GM12878 (cell line): ENCODE data around the gene GSS. TPM values are rescaled to one million over a fixed set of nuclear protein-coding genes. Genes with fewer than 3 reads are reported as not detected.

Experiments
- ATAC-seq: fragments of 200-7000 bp; cut with Tn5 transposase; 3 replicates; pipeline ENCODE4 v1.9.1; 2020; ENCODE audit warnings: mild to moderate bottlenecking, moderate library complexity
- Bru-seq: library from RNA; stranded (reverse); fragments of 400-500 nt; gene quantifications from one replicate; lab custom pipeline; 2021; lab: Mats Ljungman, UMichigan
- BruChase-seq, 2 experiments: library from RNA; stranded (reverse); fragments of 400-500 nt; gene quantifications; one replicate each; lab custom pipeline; 2021; lab: Mats Ljungman, UMichigan
- BruUV-seq: library from RNA; stranded (reverse); fragments of 400-500 nt; replicated peaks from 2 replicates; lab custom pipeline; 2021; lab: Mats Ljungman, UMichigan
- CTCF ChIA-PET: fragments of 300-600 bp; sonication (Branson Sonifier 250); formaldehyde crosslinking; extraction: SDS; loops from one replicate; lab custom pipeline; 2021; ENCODE audit warnings: inconsistent platforms; lab: Yijun Ruan, JAX
- POLR2A ChIA-PET: fragments of 350-600 bp; formaldehyde crosslinking; extraction: SDS; loops from one replicate; lab custom pipeline; 2021; ENCODE audit warnings: inconsistent platforms; lab: Charles Lee
- RAD21 ChIA-PET: fragments of 300-600 bp; sonication (Branson Sonifier 250); formaldehyde crosslinking; loops from one replicate; lab custom pipeline; 2023; ENCODE audit warnings: antibody characterized with exemption; ENCODE audit not compliant: unreplicated experiment; lab: Charles Lee
- SMC1A ChIA-PET: fragments of 300-600 bp; sonication (Branson Sonifier 250); formaldehyde crosslinking; loops from one replicate; lab custom pipeline; 2023; ENCODE audit not compliant: unreplicated experiment, uncharacterized antibody; lab: Charles Lee
- DNase-seq: peaks from one replicate; pipeline ENCODE4 v3.0.0-alpha.2; 2011; ENCODE audit warnings: low read depth, low spot score
- FAIRE-seq: peaks from 3 replicates; lab custom pipeline; 2011; peaks lifted over from hg19 to GRCh38; lab: Jason Lieb, UNC
- H2AFZ ChIP-seq: 2 replicates; pipeline ENCODE4 v1.6.0; 2011; ENCODE audit warnings: low read depth, low read length, control low read depth; ENCODE audit not compliant: control insufficient read depth
- H3K27ac ChIP-seq: 2 replicates; pipeline ENCODE4 v1.5.1; 2011; ENCODE audit warnings: control low read depth; ENCODE audit not compliant: control insufficient read depth, insufficient read depth
- H3K27me3 ChIP-seq, 2 experiments: replicated peaks in 1 of 2; 2 replicates each; pipeline versions ENCODE4 v1.6.0 to v1.6.1; 2011; ENCODE audit warnings: low read length in 1 of 2; ENCODE audit not compliant: control insufficient read depth in 2 of 2, insufficient read depth in 2 of 2
- H3K36me3 ChIP-seq, 2 experiments: 2 replicates each; pipeline ENCODE4 v1.5.1; 2011; ENCODE audit warnings: low read length in 1 of 2; ENCODE audit not compliant: control insufficient read depth in 2 of 2, insufficient read depth in 2 of 2
- H3K4me1 ChIP-seq: 2 replicates; pipeline ENCODE4 v1.6.1; 2011; ENCODE audit warnings: mild to moderate bottlenecking, low read length, moderate library complexity, mixed read lengths; ENCODE audit not compliant: control insufficient read depth, insufficient read depth
- H3K4me2 ChIP-seq: 2 replicates; pipeline ENCODE4 v1.6.0; 2011; ENCODE audit warnings: control low read depth; ENCODE audit not compliant: control insufficient read depth, insufficient read depth
- H3K4me3 ChIP-seq: fragments of 200-600 bp; sonication (generic); 2 replicates; pipeline ENCODE4 v1.5.1; 2016
- H3K79me2 ChIP-seq: 2 replicates; pipeline ENCODE4 v1.6.0; 2011; ENCODE audit warnings: low read length; ENCODE audit not compliant: control insufficient read depth, insufficient read depth
- H3K9ac ChIP-seq: 2 replicates; pipeline ENCODE4 v1.8.0; 2011; ENCODE audit warnings: low read length, control low read depth, mixed read lengths; ENCODE audit not compliant: control insufficient read depth, insufficient read depth
- H3K9me3 ChIP-seq: replicated peaks from 3 replicates; pipeline ENCODE4 v1.5.1; 2011; ENCODE audit warnings: mild to moderate bottlenecking, low read length; ENCODE audit not compliant: control insufficient read depth, insufficient read depth
- H4K20me1 ChIP-seq: 2 replicates; pipeline ENCODE4 v1.6.0; 2011; ENCODE audit not compliant: control insufficient read depth, insufficient read depth
- CBX3 ChIP-seq: fragments of 200-600 bp; sonication (generic); IDR thresholded peaks from 2 replicates; pipeline ENCODE4 v1.6.1; 2016; ENCODE audit warnings: low read depth, borderline replicate concordance
- CHD4 ChIP-seq: fragments of 200-600 bp; sonication (generic); IDR thresholded peaks from 2 replicates; pipeline ENCODE4 v1.6.1; 2016; ENCODE audit warnings: mild to moderate bottlenecking
- CREB1 ChIP-seq: IDR thresholded peaks from 2 replicates; pipeline ENCODE4 v1.6.1; 2012; ENCODE audit warnings: low read depth, mild to moderate bottlenecking, inconsistent platforms
- CREM ChIP-seq: IDR thresholded peaks from 2 replicates; pipeline ENCODE4 v1.6.1; 2014; ENCODE audit warnings: antibody characterized with exemption, low read depth
- FOXK2 ChIP-seq: fragments of 450-650 bp; IDR thresholded peaks from 2 replicates; pipeline ENCODE4 v1.6.1; 2017; ENCODE audit warnings: mild to moderate bottlenecking, moderate library complexity
- NFYB ChIP-seq: IDR thresholded peaks from 2 replicates; pipeline ENCODE4 v1.6.1; 2011; ENCODE audit warnings: low read depth, mild to moderate bottlenecking, low read length, improper control_type of control experiment, moderate library complexity; ENCODE audit not compliant: insufficient read depth
- PBX3 ChIP-seq: IDR thresholded peaks from 2 replicates; pipeline ENCODE4 v1.6.1; 2011; ENCODE audit warnings: mild to moderate bottlenecking, low read depth, low read length, moderate library complexity; ENCODE audit not compliant: insufficient replicate concordance
- RAD51 ChIP-seq: fragments of 450-650 bp; IDR thresholded peaks from 2 replicates; pipeline ENCODE4 v1.6.1; 2016; ENCODE audit warnings: moderate library complexity, mild to moderate bottlenecking, inconsistent platforms
- RUNX3 ChIP-seq: IDR thresholded peaks from 2 replicates; pipeline ENCODE4 v1.6.1; 2012; ENCODE audit warnings: low read length, inconsistent platforms
- SIN3A ChIP-seq: IDR thresholded peaks from 2 replicates; pipeline ENCODE4 v1.6.1; 2012; ENCODE audit warnings: low read depth, low read length, improper control_type of control experiment
- SIX5 ChIP-seq: IDR thresholded peaks from 2 replicates; pipeline ENCODE4 v1.6.1; 2011; ENCODE audit warnings: mild to moderate bottlenecking, low read depth, low read length, moderate library complexity; ENCODE audit not compliant: severe bottlenecking
- SMAD5 ChIP-seq: IDR thresholded peaks from 2 replicates; pipeline ENCODE4 v1.6.1; 2016; ENCODE audit warnings: antibody characterized with exemption, low read depth
- SMARCA5 ChIP-seq: fragments of 450-650 bp; IDR thresholded peaks from 2 replicates; pipeline ENCODE4 v1.6.1; 2017; ENCODE audit warnings: mild to moderate bottlenecking
- SREBF1 ChIP-seq: IDR thresholded peaks from 2 replicates; pipeline ENCODE4 v1.6.1; 2012; ENCODE audit warnings: mild to moderate bottlenecking, low read length
- STAT3 ChIP-seq: IDR thresholded peaks from 2 replicates; pipeline ENCODE4 v1.6.1; 2011; ENCODE audit warnings: low read depth, low read length, improper control_type of control experiment
- WRNIP1 ChIP-seq: IDR thresholded peaks from 2 replicates; pipeline ENCODE4 v1.6.1; 2011; ENCODE audit warnings: low read depth, low read length, improper control_type of control experiment, borderline replicate concordance
- YBX1 ChIP-seq: fragments of 450-650 bp; IDR thresholded peaks from 2 replicates; pipeline ENCODE4 v1.6.1; 2016; ENCODE audit warnings: antibody characterized with exemption
- ZNF207 ChIP-seq: fragments of 450-650 bp; IDR thresholded peaks from 2 replicates; pipeline ENCODE4 v1.6.1; 2014; ENCODE audit warnings: antibody characterized with exemption, mild to moderate bottlenecking, borderline replicate concordance
- ZZZ3 ChIP-seq: IDR thresholded peaks from 2 replicates; pipeline ENCODE4 v1.6.1; 2011; ENCODE audit warnings: low read depth; ENCODE audit not compliant: control insufficient read depth, insufficient read length
- WGBS: methylation state at CpG from one replicate; pipeline ENCODE4 v1.1.6; 2016; ENCODE audit warnings: low lambda C conversion rate; ENCODE audit not compliant: insufficient replicate concordance, insufficient coverage; ENCODE audit errors: missing lambda C conversion rate; 5-methylcytosine and 5-hydroxymethylcytosine counted together
- in situ Hi-C: fragments of 300-500 bp; cut with MboI; formaldehyde crosslinking; loops from 9 replicates; pipeline ENCODE4 v1.14.3; 2018; ENCODE audit warnings: mixed read lengths
- intact Hi-C: fragments of 100-400 bp; cut with micrococcal nuclease; formaldehyde crosslinking; loops from one replicate; pipeline ENCODE4 v1.14.2; 2022; ENCODE audit not compliant: unreplicated experiment
- long read RNA-seq, 2 experiments: library from polyadenylated mRNA; unstranded; transcript quantifications; one replicate each; pipeline ENCODE4 v2.0.0, GENCODE V29; 2019 to 2020
- polyA minus RNA-seq, 3 experiments: library from RNA; depleted of rRNA, polyadenylated mRNA; stranded (reverse); fragments of >200 nt; gene quantifications; 2 replicates each; pipeline ENCODE4 v1.2.3, GENCODE V29; 2011
- polyA plus RNA-seq, 11 experiments: library from polyadenylated mRNA; depleted of rRNA in 4 of 11; unstranded in 6 of 11; stranded (reverse) in 5 of 11; fragments of >200 nt; fragmentation: Nextera tagmentation in 4 of 11; fragmentation: Illumina TruSeq in 1 of 11; extraction: Ambion mirVana in 4 of 11; extraction: Trizol in 1 of 11; gene quantifications; 1 replicate in 1 of 11; 2 replicates in 10 of 11; pipeline versions ENCODE4 v1.2.1 to v1.2.3, GENCODE V29; 2011 to 2016; ENCODE audit warnings: inconsistent platforms in 2 of 11, missing spikeins in 2 of 11, low read depth in 1 of 11
- total RNA-seq, 4 experiments: library from RNA; depleted of rRNA in 3 of 4; stranded (reverse); fragments of >200 nt in 3 of 4; fragmentation: Illumina TruSeq in 1 of 4; extraction: Trizol in 1 of 4; gene quantifications; 2 replicates each; pipeline versions ENCODE4 v1.2.1 to v1.2.3, GENCODE V29; 2013 to 2021

The GSS gene
- 28.6 and 36.4 TPM in 2 replicates for total RNA-seq (2013; cell fraction: nucleolus; rRNA removed)
- total RNA-seq (2014; rRNA removed) (76.8 and 89.5 TPM in 2 replicates), total RNA-seq (2014; rRNA removed; fragmentation: Illumina TruSeq; extraction: Trizol) (56.6 and 57.3 TPM in 2 replicates), total RNA-seq (2021) (62.7 and 66.3 TPM in 2 replicates), polyA plus RNA-seq (2011; rRNA removed) (45.7 and 65.8 TPM in 2 replicates), polyA plus RNA-seq (2014; fragmentation: Illumina TruSeq; extraction: Trizol) (49.8 and 69.0 TPM in 2 replicates), polyA plus RNA-seq (2014; fragmentation: Nextera tagmentation; extraction: Ambion mirVana) (10 to 100 TPM; 12.7 to 39.5 TPM), polyA plus RNA-seq (2014; rRNA removed) (78.8 and 79.5 TPM in 2 replicates), polyA plus RNA-seq (2016; fragmentation: Nextera tagmentation; extraction: Ambion mirVana) (100 to 1,000 TPM; 106 to 120 TPM), polyA minus RNA-seq (2011; rRNA and poly(A)+ RNA removed) (39.4 and 51.5 TPM in 2 replicates), Bru-seq, nascent RNA (percentile 56 among the genes with signal in this experiment), BruChase-seq, experiment 1, labeled RNA remaining after a 6-hour chase (percentile 55 among the genes with signal in this experiment), BruChase-seq, experiment 2, labeled RNA remaining after a 2-hour chase (percentile 52 among the genes with signal in this experiment)
- 27.4 TPM for polyA plus RNA-seq (2011; ENCODE audit: low read depth)
- polyA plus RNA-seq (2011; cell fraction: cytosol; rRNA removed) = 67.0 and 79.0 TPM in 2 replicates
- polyA plus RNA-seq (2011; cell fraction: nucleus; rRNA removed) = 81.9 and 92.0 TPM in 2 replicates
- polyA plus RNA-seq (2012) = 36.8 and 40.4 TPM in 2 replicates
- polyA minus RNA-seq (2011; cell fraction: cytosol; rRNA and poly(A)+ RNA removed) = 16.6 and 16.8 TPM in 2 replicates
- 24.3 and 29.4 TPM in 2 replicates for polyA minus RNA-seq (2011; cell fraction: nucleus; rRNA and poly(A)+ RNA removed)
- long read RNA-seq, experiment 1, transcript GSS-201 (13 exons, 1,919 nt) = major isoform, 69 of 91 reads
- long read RNA-seq, experiment 1, partial matches to known transcripts = 9 of 91 reads
- long read RNA-seq, experiment 1, other reads (novel, unspliced or antisense) = 12 of 91 reads
- long read RNA-seq, experiment 2, transcript GSS-201 (13 exons, 1,919 nt) = major isoform, 154 of 203 reads
- long read RNA-seq, experiment 2, partial matches to known transcripts = 21 of 203 reads
- long read RNA-seq, experiment 2, other reads (novel, unspliced or antisense) = 26 of 203 reads

GRCh38 chr20:34955231-34956040 is at the start of gene GSS, which contains the start of gene MYH7B:
Gene GSS, minus strand, starts transcription at chr20:34955806. Its CDS starts 3,954 bp downstream, at chr20:34951852.
Gene MYH7B, plus strand, starts transcription at chr20:34955868. Its CDS starts 22,138 bp downstream, at chr20:34978006.
- ChIA-PET RAD21 (interaction anchor here (0.5 to 6.2 kb wide), 5 partner anchors 75 to 192 kb away, joined by 3 to 71 read pairs (median 3); partner anchors contain the start of genes ACSS2, EDEM2, GGT7 and NCOA6), SMC1A (interaction anchor here (0.9 to 3.5 kb wide), 6 partner anchors 12 to 186 kb away, joined by 3 to 16 read pairs (median 3); no protein-coding TSS in a partner anchor), CTCF (interaction anchor here (0.6 to 5.9 kb wide), 11 partner anchors 68 to 141 kb away, joined by 3 to 99 read pairs (median 3); partner anchors contain the start of genes ACSS2 and GGT7), POLR2A (interaction anchor here (1.4 to 1.7 kb wide), 2 partner anchors 79 to 80 kb away, joined by 6 to 8 read pairs; partner anchors contain the start of gene ACSS2)
- Histone ChIP-seq H3K4me3 (peak within 1 kb of the TSS; percentile 86), H3K9ac (peak within 1 kb of the TSS; percentile 72), H3K27me3 (no peaks in the 10 kb centered on the region), H4K20me1 (no peaks in the 10 kb centered on the region), H2AFZ (peak within 1 kb of the TSS; percentile 65), H3K36me3 (no peaks in the 10 kb centered on the region; a peak in 1 of 4 replicates), H3K9me3 (no peaks in the 10 kb centered on the region), H3K27ac (peak within 1 kb of the TSS; percentile 74), H3K4me2 (peak within 1 kb of the TSS; percentile 51), H3K79me2 (0 out of 2 replicates have a peak, but pooled peaks cover 2% of the 10 kb centered on the region), H3K4me1 (peaks cover 8% of the 10 kb centered on the region)
- intact Hi-C loops = loop anchor here (1.0 to 5.0 kb wide), 2 partner anchors 79 to 252 kb away; partner anchors contain the start of gene ACSS2
- under 1% methylated on average over 57 of the region's 62 CpGs for WGBS
- peak; percentile 98 for FAIRE-seq
- peak; percentile 95 for ATAC-seq
- peak; percentile 72 for DNase-seq
- in situ Hi-C loops = loop anchor here (5.0 kb wide), 2 partner anchors 83 to 123 kb away; partner anchors contain the start of gene GGT7
- TSS peak; percentile 85 for BruUV-seq
- TF ChIP-seq RAD51 (no peak), SIX5 (no peak), FOXK2 (no peak), ZNF207 (no peak; the same call in 1 of the 2 replicates), SIN3A (no peak; the same call in 1 of the 2 replicates), YBX1 (no peak), RUNX3 (peak; percentile 57; the same call in 1 of the 2 replicates), WRNIP1 (no peak), ZZZ3 (no peak), SREBF1 (no peak), CREM (peak; percentile 7; the same call in 1 of the 2 replicates), CREB1 (peak; percentile 60), STAT3 (no peak), CBX3 (no peak), NFYB (no peak), PBX3 (no peak), SMAD5 (peak; percentile 70; the same call in 1 of the 2 replicates), CHD4 (no peak), SMARCA5 (no peak; the same call in none of the 2 replicates)
